ENCODE results near the gene INPPL1. TPM values are rescaled to one million over a fixed set of nuclear protein-coding genes. Genes with fewer than 3 reads are reported as not detected.

The INPPL1 gene
- total and polyA plus RNA-seq, 8 donors: 20.9 to 226 (median 99.2) TPM

DNA sequence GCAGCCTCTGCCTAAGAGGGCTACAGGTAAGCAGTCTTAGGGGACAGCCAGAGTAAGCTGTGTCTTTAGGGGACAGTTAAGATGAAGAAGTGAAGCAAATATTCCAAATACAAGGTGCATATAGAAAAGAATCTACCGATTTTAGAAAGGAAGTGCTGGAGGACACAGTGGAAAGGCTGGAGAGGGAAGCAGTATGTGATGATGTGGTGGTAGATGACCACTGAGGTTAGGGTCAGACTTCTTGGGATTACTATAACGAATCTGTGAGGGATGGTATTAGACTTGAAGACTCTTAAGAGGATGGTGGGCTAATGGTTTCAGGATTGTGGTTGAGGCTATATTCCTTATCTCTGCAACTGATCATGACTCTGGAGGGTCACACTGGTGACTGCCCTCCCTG is 59.4 kb downstream of the INPPL1 start:
- intact Hi-C loops (cut with DNase I; ENCODE audit: low total_unique reads): no loop called here
- 66 to 76% (median 66%) methylated on average over 2 of the region's 2 CpGs for WGBS, 5 donors
- Histone ChIP-seq H3K9me3 (no peaks in the 10 kb centered on the region), H3K36me3 (no peaks in the 10 kb centered on the region), H3K27me3 (peaks cover 0 to 22% (median 3%) of the 10 kb centered on the region in 3 donors), H3K4me3 (no peak overlapping the region), H3K4me1 (no peaks in the 10 kb centered on the region), H3K27ac (no peak overlapping the region)
- no peak for DNase-seq
- TF ChIP-seq POLR2AphosphoS5 (IDR thresholded peaks at IDR 0.05): no peak
- no peak for TF ChIP-seq EP300 (IDR thresholded peaks at IDR 0.05)
- no peak for TF ChIP-seq POLR2A (IDR thresholded peaks at IDR 0.05)
- TF ChIP-seq, protein P1, sequence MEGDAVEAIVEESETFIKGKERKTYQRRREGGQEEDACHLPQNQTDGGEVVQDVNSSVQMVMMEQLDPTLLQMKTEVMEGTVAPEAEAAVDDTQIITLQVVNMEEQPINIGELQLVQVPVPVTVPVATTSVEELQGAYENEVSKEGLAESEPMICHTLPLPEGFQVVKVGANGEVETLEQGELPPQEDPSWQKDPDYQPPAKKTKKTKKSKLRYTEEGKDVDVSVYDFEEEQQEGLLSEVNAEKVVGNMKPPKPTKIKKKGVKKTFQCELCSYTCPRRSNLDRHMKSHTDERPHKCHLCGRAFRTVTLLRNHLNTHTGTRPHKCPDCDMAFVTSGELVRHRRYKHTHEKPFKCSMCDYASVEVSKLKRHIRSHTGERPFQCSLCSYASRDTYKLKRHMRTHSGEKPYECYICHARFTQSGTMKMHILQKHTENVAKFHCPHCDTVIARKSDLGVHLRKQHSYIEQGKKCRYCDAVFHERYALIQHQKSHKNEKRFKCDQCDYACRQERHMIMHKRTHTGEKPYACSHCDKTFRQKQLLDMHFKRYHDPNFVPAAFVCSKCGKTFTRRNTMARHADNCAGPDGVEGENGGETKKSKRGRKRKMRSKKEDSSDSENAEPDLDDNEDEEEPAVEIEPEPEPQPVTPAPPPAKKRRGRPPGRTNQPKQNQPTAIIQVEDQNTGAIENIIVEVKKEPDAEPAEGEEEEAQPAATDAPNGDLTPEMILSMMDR (IDR thresholded peaks at IDR 0.05): no peak

- peaks cover 0 to 4% (median 2%) of the 10 kb centered on the region in 4 donors for H3K36me3 ChIP-seq
- H3K9me3 ChIP-seq: no peaks in the 10 kb centered on the region
- no peak for DNase-seq
- intact Hi-C loops (cut with DNase I; ENCODE audit: low total_unique reads): no loop called here
- H3K4me1 ChIP-seq: no peaks in the 10 kb centered on the region
- H3K27me3 ChIP-seq: peaks cover 0 to 14% (median 3%) of the 10 kb centered on the region in 3 donors
- H3K27ac ChIP-seq: no peak overlapping the region
- no peak overlapping the region for H3K4me3 ChIP-seq
- TF ChIP-seq POLR2A (IDR thresholded peaks at IDR 0.05) (no peak), EP300 (IDR thresholded peaks at IDR 0.05) (no peak), POLR2AphosphoS5 (IDR thresholded peaks at IDR 0.05) (no peak)
- TF ChIP-seq, protein P1 (IDR thresholded peaks at IDR 0.05): no peak
- WGBS, 5 donors: 89 to 100% (median 97%) methylated on average over 2 of the region's 2 CpGs
Observed at GRCh38 chr11:72287293-72287692, 62.7 kb downstream of the INPPL1 start.

Other genes starting within 250 kb of the INPPL1 start
- 10 to 100 TPM in 3 of 5 donors, 1 to 10 TPM in 2; 2.7 to 14.8 (median 11.7) TPM for gene IL18BP, start 225.9 kb upstream of the INPPL1 start, total RNA-seq
- 1 to 10 TPM; 2.0 to 6.2 (median 3.8) TPM for gene IL18BP, start 225.9 kb upstream of the INPPL1 start, polyA plus RNA-seq
- gene NUMA1, start 144.2 kb upstream of the INPPL1 start, total RNA-seq: 100 to 1,000 TPM; 161 to 619 (median 285) TPM
- gene NUMA1, start 144.2 kb upstream of the INPPL1 start, polyA plus RNA-seq: 100 to 1,000 TPM in 1 of 3 donors, 10 to 100 TPM in 2; 84.2 to 115 (median 92.1) TPM
- gene LRRC51, start 143.9 kb upstream of the INPPL1 start, total RNA-seq: 1 to 10 TPM in 2 of 5 donors, not detected in 3; 2.0 to 4.8 TPM
- gene LRRC51, start 143.9 kb upstream of the INPPL1 start, polyA plus RNA-seq: 1 to 10 TPM; 5.8 to 7.9 (median 6.8) TPM
- gene LAMTOR1, start 121.5 kb upstream of the INPPL1 start, total RNA-seq: 100 to 1,000 TPM in 2 of 5 donors, 10 to 100 TPM in 2, 1 to 10 TPM in 1; 3.5 to 121 (median 88.4) TPM
- 100 to 1,000 TPM in 2 of 3 donors, 10 to 100 TPM in 1; 88.6 to 159 (median 153) TPM for gene LAMTOR1, start 121.5 kb upstream of the INPPL1 start, polyA plus RNA-seq
- not detected for gene TOMT, start 118.8 kb upstream of the INPPL1 start, total RNA-seq
- gene TOMT, start 118.8 kb upstream of the INPPL1 start, polyA plus RNA-seq: not detected
- 10 to 100 TPM; 13.3 to 74.1 (median 17.0) TPM for gene ANAPC15, start 112.1 kb upstream of the INPPL1 start, total RNA-seq
- 10 to 100 TPM; 56.4 to 79.1 (median 74.8) TPM for gene ANAPC15, start 112.1 kb upstream of the INPPL1 start, polyA plus RNA-seq
- 10 to 100 TPM in 1 of 5 donors, not detected in 4; 36.8 TPM for gene FOLR3, start 89.0 kb upstream of the INPPL1 start, total RNA-seq
- gene FOLR3, start 89.0 kb upstream of the INPPL1 start, polyA plus RNA-seq: under 1 TPM in 2 of 3 donors, not detected in 1; 0.15 to 0.62 TPM
- gene FOLR1, start 32.6 kb upstream of the INPPL1 start, total RNA-seq: 10 to 100 TPM in 1 of 5 donors, under 1 TPM in 1, not detected in 3; 0.55 to 22.6 TPM
- gene FOLR1, start 32.6 kb upstream of the INPPL1 start, polyA plus RNA-seq: 10 to 100 TPM in 1 of 3 donors, 1 to 10 TPM in 2; 4.1 to 20.9 (median 6.1) TPM
- 10 to 100 TPM in 2 of 5 donors, 1 to 10 TPM in 3; 1.8 to 28.6 (median 9.6) TPM for gene FOLR2, start 8.0 kb upstream of the INPPL1 start, total RNA-seq
- 10 to 100 TPM in 1 of 3 donors, 1 to 10 TPM in 2; 3.2 to 14.8 (median 9.0) TPM for gene FOLR2, start 8.0 kb upstream of the INPPL1 start, polyA plus RNA-seq
- not detected for gene PHOX2A, start 19.4 kb downstream of the INPPL1 start, total RNA-seq
- gene PHOX2A, start 19.4 kb downstream of the INPPL1 start, polyA plus RNA-seq: under 1 TPM in 1 of 3 donors, not detected in 2; 0.53 TPM
- gene CLPB, start 209.8 kb downstream of the INPPL1 start, total RNA-seq: 10 to 100 TPM; 16.1 to 96.9 (median 20.3) TPM
- gene CLPB, start 209.8 kb downstream of the INPPL1 start, polyA plus RNA-seq: 1 to 10 TPM; 2.6 to 8.0 (median 6.6) TPM